ENCODE measurements around the gene PCBD2.

DNA sequence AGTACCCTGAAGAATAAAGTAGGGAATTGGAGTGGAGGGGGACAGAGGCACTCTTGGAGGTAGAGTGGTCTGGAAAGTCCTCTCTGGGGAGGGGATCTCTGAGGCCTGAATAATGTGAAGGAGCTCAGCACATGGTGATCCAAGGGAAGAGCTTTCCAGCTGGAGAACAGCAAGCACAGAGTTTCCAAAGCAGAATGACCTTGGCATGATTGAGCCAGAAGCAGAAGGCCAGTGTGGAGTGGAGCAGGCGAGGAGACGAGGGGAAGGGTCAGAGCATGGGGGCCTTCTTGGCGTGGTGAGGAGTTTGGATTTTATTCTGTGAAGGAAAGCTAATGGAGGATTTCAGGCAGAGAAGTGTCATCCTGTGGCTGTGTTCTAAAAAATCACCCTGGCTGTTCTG is 8.3 kb downstream of the PCBD2 start:
- TF ChIP-seq, protein P1, sequence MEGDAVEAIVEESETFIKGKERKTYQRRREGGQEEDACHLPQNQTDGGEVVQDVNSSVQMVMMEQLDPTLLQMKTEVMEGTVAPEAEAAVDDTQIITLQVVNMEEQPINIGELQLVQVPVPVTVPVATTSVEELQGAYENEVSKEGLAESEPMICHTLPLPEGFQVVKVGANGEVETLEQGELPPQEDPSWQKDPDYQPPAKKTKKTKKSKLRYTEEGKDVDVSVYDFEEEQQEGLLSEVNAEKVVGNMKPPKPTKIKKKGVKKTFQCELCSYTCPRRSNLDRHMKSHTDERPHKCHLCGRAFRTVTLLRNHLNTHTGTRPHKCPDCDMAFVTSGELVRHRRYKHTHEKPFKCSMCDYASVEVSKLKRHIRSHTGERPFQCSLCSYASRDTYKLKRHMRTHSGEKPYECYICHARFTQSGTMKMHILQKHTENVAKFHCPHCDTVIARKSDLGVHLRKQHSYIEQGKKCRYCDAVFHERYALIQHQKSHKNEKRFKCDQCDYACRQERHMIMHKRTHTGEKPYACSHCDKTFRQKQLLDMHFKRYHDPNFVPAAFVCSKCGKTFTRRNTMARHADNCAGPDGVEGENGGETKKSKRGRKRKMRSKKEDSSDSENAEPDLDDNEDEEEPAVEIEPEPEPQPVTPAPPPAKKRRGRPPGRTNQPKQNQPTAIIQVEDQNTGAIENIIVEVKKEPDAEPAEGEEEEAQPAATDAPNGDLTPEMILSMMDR (IDR thresholded peaks at IDR 0.05): no peak
- TF ChIP-seq CBX2 (IDR thresholded peaks at IDR 0.05; ENCODE audit: borderline replicate concordance, low read depth): no peak
- TF ChIP-seq, protein P2, sequence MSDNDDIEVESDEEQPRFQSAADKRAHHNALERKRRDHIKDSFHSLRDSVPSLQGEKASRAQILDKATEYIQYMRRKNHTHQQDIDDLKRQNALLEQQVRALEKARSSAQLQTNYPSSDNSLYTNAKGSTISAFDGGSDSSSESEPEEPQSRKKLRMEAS (IDR thresholded peaks at IDR 0.05): no peak
- no peak for TF ChIP-seq POLR2A (IDR thresholded peaks at IDR 0.05; ENCODE audit: low read length)
- TF ChIP-seq, protein P3, sequence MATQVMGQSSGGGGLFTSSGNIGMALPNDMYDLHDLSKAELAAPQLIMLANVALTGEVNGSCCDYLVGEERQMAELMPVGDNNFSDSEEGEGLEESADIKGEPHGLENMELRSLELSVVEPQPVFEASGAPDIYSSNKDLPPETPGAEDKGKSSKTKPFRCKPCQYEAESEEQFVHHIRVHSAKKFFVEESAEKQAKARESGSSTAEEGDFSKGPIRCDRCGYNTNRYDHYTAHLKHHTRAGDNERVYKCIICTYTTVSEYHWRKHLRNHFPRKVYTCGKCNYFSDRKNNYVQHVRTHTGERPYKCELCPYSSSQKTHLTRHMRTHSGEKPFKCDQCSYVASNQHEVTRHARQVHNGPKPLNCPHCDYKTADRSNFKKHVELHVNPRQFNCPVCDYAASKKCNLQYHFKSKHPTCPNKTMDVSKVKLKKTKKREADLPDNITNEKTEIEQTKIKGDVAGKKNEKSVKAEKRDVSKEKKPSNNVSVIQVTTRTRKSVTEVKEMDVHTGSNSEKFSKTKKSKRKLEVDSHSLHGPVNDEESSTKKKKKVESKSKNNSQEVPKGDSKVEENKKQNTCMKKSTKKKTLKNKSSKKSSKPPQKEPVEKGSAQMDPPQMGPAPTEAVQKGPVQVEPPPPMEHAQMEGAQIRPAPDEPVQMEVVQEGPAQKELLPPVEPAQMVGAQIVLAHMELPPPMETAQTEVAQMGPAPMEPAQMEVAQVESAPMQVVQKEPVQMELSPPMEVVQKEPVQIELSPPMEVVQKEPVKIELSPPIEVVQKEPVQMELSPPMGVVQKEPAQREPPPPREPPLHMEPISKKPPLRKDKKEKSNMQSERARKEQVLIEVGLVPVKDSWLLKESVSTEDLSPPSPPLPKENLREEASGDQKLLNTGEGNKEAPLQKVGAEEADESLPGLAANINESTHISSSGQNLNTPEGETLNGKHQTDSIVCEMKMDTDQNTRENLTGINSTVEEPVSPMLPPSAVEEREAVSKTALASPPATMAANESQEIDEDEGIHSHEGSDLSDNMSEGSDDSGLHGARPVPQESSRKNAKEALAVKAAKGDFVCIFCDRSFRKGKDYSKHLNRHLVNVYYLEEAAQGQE (IDR thresholded peaks at IDR 0.05): no peak
- TF ChIP-seq NPAS2 (CRISPR knock-in tag; IDR thresholded peaks at IDR 0.05; ENCODE audit: borderline replicate concordance): no peak
- no peak for TF ChIP-seq EP300 (IDR thresholded peaks at IDR 0.05)
- TF ChIP-seq RCOR1 (IDR thresholded peaks at IDR 0.05; ENCODE audit: low read depth, low read length): no peak
- TF ChIP-seq BHLHE40 (IDR thresholded peaks at IDR 0.05; ENCODE audit: low read depth, low read length): no peak
- no peak for TF ChIP-seq CHD4 (IDR thresholded peaks at IDR 0.05; ENCODE audit: borderline replicate concordance)
- TF ChIP-seq MYC (IDR thresholded peaks at IDR 0.05; ENCODE audit: borderline replicate concordance, low read length): no peak
- TF ChIP-seq, protein P4, sequence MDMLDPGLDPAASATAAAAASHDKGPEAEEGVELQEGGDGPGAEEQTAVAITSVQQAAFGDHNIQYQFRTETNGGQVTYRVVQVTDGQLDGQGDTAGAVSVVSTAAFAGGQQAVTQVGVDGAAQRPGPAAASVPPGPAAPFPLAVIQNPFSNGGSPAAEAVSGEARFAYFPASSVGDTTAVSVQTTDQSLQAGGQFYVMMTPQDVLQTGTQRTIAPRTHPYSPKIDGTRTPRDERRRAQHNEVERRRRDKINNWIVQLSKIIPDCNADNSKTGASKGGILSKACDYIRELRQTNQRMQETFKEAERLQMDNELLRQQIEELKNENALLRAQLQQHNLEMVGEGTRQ (IDR thresholded peaks at IDR 0.05): no peak

All from A549 (cell line).